IPS-18c (cell line): Measurements from ENCODE around the gene TMEM184A.

Experiments used
- H3K4me3 ChIP-seq: 2 replicates; pipeline ENCODE4 v1.7.0; 2013; ENCODE audit warnings: low read depth, mild to moderate bottlenecking, low read length, moderate library complexity; ENCODE audit not compliant: insufficient read depth
- H3K9me3 ChIP-seq: one replicate; pipeline ENCODE4 v1.6.1; 2013; ENCODE audit warnings: mild to moderate bottlenecking, low read length, moderate library complexity; ENCODE audit not compliant: control insufficient read depth, insufficient read depth

The TMEM184A gene

DNA sequence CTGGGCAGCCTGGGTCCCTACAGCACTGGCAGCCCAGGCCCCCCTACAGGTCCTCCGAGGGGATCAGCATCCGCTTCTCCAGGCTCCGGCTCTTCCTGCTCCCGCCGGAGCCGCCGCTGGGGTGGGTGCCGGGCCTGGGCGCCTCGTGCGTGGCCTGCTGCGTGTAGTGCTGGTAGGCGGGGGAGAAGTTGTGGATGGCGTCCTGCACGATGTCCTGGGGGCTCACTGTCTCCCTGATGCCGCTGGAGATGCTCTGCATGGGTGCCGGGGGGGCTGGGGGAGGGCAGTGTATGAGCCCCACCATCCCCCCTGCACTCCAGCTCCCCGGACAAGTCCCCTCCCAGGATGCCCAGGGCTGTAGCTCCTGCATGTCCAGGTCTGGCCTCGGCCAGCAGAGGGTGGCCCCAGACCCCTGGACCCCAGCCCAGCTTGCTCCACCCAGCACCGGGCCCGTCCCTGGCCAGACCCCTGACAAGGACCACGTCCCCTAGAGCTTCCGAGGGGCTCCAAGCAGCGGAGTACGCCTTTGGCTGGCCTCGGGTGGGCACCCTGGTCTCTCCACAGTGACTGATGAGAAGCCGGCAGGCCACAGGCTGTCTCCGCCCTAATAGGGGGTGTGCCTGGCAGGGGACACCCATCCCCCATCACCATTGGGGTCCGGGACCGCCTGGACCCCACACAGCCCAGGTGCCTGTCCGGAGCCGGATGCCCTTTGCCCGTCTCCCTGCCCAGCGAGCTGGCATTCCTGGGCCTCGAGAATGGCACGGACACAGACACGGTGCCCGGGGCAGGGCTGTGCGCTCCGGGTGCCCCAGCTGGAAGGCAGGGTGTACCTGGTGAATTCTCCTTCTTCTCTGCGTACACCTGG, 8.9 kb downstream of the TMEM184A start:
- no peaks in the 10 kb centered on the region for H3K9me3 ChIP-seq
- no peak overlapping the region for H3K4me3 ChIP-seq

GRCh38 chr7:1546274-1546908, 9.6 kb downstream of the TMEM184A start:
- Histone ChIP-seq H3K4me3 (no peak overlapping the region), H3K9me3 (no peaks in the 10 kb centered on the region)

DNA sequence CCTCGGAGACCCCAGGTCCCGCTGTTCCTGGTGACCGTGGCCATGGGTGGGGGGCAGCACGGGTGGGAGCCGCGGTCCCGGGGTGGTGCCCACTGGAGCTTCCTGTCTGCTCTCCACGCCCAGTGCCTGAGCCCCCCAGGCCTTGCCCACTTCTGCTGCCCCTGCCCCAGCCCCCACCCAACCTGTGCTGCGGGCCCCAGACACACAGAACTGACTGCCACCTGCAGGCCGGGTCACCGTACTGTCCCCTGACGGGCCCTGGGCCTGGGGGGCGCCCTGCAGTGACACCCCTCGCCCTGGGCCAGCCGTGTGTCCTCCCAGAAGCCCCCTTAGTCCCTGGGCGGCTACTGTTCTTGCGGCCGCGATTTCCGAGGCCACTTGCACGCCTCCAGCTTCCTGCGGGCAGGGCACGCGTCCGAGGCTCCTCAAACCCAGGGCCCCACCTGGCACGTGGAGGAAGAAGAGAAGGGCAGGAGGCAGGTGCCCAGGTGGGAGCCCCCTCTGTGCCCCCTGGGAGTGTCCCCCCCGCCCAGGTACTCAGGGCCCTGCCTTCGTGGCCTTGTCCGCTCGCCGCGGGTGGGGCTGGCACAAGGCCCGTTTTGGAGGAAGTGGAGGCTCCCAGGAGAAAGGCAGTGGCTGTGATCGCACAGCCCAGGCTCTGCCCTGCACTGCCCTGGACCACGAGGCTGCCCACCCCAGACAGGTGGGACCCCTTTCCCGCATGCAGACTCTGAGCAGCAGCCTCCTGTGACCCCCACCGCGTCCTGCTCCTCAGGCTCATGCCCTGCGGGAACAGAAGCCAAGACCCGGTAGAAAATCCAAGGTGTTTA, 10.4 kb downstream of the TMEM184A start:
- Histone ChIP-seq H3K9me3 (no peaks in the 10 kb centered on the region), H3K4me3 (no peak overlapping the region)

DNA sequence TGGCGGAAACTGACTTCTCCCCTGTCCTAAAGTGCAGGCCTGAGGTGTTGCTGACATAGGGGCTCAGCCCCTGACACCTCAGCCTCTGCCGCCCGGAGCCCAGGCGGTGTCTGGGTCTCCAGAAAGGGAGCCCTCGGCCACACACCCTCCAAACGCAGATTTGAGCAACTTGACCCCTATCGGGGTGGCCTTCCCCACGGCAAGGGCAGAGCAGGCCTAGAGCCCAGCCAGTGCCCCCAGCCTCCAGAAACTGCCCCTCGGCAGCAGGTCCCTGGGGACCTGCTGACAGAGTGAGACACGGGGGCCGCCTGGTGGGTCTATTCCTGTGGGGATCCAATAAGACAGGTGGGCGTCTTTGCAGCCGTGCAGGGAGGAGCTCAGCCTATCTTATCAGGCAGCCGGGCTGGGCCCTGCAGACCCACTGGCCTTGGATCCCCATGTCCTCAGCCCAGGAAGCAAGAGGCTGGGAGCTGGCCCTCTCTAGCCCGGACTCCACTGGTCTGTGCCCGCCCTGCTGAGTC, 11.0 kb downstream of the TMEM184A start:
- no peaks in the 10 kb centered on the region for H3K9me3 ChIP-seq

GRCh38 chr7:1544178-1544895, 11.7 kb downstream of the TMEM184A start:
- Histone ChIP-seq H3K9me3 (no peaks in the 10 kb centered on the region), H3K4me3 (no peak overlapping the region)

More for the DNA sequence above, 11.0 kb downstream of the TMEM184A start:
- no peak overlapping the region for H3K4me3 ChIP-seq

- no peaks in the 10 kb centered on the region for H3K9me3 ChIP-seq
- H3K4me3 ChIP-seq = no peak overlapping the region
Observed at GRCh38 chr7:1543826-1544177, 12.2 kb downstream of the TMEM184A start.

DNA sequence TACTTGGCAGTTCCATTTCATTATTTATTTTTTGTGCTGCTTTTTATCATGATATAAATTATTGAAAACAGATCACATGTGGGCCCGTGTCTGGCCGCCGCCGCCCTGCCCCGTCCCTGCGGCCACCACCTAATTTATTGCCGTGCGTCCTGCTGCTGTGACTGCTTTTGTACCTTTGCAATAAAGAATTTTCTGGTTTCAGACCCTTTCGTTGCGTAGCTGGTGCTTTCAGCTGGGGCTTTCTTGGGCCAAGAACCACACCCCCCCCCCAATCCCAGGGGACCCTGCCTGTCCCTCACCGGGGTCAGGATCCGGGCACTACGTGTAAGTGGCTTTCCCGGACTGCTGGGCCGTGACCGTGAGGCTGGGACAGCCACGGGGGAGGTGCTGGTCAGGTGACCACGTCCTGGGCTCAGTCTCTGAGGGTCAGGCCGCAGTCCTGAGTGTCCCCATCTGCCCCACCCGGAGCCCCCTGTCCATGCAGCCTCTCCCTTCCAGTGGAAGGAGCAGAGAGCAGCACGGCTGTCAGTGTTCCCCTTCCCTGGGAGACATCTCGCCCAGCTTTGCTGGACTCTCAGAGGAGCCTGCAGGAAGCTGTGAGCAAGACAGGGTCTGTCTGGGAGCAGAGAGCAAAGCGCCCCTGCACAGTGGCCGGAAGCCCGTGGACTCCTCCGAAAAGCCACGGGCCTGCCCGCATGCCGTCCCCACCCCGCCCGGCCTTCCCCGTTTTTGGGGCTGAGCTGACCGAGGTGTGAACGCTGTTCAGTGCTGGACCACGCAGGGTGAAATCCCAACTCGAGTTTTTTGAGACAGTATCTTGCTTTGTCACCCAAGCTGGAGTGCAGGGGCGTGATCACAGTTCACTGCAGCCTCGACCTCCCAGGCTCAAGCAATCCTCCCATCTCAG, 12.9 kb downstream of the TMEM184A start:
- Histone ChIP-seq H3K4me3 (no peak overlapping the region), H3K9me3 (no peaks in the 10 kb centered on the region)

DNA sequence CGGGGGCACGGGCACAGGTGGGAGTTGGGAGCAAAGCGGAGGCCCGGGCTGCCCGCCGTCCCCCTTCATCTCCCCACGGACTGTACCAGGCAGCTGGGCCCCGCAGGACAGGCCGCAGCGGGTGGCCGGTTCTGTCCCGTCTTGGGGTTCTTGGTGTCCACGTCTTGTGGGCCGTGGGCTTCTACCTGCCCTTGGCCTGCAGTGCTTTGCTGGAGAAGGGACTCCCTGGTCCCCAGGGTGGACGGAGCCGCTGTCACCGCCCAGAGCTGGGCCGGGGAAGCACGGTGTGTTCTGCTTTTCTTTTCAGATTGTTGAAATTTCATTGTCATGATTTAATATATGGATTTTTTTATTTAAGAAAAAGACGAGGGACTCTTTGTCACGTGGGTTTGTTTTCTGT, 13.7 kb downstream of the TMEM184A start:
- H3K4me3 ChIP-seq = no peak overlapping the region
- H3K9me3 ChIP-seq = no peaks in the 10 kb centered on the region

DNA sequence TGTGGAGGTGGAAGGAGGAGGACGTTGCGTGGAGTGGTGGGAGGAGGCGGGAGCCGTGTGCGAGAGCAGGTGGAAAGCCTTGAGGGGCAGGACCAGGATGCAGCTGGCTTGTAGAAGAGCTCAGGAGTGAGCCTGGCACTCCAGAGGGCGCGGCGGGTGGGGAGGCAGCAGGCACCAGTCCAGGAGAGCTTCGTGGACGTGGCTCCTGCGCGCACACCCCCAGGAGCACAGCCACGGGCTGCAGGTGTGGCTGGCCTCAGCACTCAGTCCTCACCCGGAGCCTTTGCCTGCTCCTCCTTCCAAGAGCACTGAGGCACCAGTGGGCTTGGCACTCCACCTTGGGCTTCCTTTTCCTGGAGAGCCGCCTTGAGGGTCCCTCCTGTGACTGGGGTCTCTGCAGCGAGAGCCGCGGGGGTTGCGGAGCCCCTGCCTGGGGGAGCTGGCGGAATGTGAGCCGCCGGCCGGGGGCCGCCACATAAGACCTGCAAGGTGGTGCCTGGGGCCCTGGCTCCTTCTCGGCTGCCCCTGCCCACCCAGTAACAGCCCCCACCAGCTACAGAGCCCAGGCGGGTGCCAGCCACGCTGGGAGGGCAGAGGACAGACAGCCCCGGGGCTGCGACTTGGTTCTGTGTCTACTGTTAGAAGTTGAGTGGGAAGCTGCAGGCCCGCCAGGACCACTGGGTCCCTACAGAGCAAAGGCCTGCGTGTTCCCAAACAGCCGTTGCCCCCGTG, 14.4 kb downstream of the TMEM184A start:
- Histone ChIP-seq H3K4me3 (no peak overlapping the region), H3K9me3 (no peaks in the 10 kb centered on the region)

- no peak overlapping the region for H3K4me3 ChIP-seq
- H3K9me3 ChIP-seq = no peaks in the 10 kb centered on the region
Observed at GRCh38 chr7:1540776-1541271, 15.2 kb downstream of the TMEM184A start.

GRCh38 chr7:1539882-1540775, 15.9 kb downstream of the TMEM184A start:
- H3K4me3 ChIP-seq = no peak overlapping the region
- no peaks in the 10 kb centered on the region for H3K9me3 ChIP-seq

DNA sequence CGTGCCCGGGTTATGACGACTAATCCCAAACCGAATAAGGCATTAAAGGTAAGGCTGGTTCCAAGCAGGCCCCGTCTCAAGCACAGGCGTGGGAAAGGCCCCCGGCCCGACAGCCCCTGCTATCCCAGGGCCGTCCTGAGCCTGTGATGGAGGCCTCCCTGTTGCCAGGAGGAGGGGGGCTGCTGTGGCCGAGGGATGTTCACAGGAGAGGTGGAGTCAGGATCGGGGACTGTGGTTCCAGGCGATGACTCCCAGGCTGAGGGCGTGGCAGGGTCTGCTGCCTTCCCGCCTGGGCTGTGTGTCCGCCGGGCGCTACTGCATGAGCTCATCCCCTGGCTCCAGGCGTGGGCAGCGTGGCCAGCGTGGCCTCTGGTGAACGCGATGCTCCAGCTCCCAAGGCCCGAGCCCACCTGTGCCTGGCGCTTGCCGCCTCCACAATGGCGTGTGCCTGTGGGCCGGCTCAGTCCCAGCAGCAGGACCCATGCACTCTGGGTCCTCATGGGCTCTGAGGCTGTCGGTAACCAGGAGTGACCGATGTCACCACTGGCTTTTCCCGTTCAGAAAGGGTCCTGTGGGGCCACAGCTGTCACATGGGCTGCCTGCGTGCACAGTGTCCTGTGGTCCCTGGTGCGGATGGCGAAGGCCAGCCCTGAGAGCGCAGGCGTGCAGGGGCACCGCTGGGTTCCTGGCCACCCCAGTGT, 16.7 kb downstream of the TMEM184A start:
- no peak overlapping the region for H3K4me3 ChIP-seq
- H3K9me3 ChIP-seq = no peaks in the 10 kb centered on the region

DNA sequence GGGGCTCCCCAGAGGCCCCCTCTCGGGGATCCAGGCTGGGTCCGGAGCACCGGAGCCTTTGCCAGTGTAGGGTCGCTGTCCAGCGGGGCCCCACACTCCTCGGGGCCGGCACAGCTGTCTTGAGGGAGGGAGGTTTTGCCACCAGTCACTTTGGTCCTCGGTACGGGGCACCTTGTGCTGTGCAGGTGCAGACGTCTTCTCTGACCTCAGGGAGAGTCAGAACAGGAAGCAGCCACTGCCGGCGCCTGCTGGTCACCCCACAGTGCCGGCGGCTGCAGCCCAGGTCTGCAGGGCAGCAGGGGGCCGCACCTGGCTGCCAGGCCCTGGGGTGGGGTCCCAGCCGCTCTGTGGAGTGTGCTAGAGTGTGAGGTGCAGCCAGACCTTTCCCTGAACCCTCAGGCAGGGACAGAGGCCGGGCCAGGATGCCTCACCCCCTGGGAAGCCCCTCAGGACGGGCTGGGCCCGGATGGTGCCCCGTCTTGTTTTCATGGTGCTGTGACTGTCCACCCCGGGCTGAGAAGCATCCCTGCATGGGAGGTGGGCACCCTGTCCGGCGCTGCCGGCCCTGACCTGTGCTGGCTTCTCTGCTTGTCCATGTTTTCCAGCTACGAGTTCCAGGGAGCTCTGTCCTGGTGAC, 17.3 kb downstream of the TMEM184A start:
- no peaks in the 10 kb centered on the region for H3K9me3 ChIP-seq
- no peak overlapping the region for H3K4me3 ChIP-seq
